ENCODE results near the gene G6PC1.
"Not testable (repeated sequence)": the region's sequence is repeated elsewhere in the genome, so short reads cannot be mapped to it uniquely, and the experiment has no call there.

The G6PC1 gene

DNA sequence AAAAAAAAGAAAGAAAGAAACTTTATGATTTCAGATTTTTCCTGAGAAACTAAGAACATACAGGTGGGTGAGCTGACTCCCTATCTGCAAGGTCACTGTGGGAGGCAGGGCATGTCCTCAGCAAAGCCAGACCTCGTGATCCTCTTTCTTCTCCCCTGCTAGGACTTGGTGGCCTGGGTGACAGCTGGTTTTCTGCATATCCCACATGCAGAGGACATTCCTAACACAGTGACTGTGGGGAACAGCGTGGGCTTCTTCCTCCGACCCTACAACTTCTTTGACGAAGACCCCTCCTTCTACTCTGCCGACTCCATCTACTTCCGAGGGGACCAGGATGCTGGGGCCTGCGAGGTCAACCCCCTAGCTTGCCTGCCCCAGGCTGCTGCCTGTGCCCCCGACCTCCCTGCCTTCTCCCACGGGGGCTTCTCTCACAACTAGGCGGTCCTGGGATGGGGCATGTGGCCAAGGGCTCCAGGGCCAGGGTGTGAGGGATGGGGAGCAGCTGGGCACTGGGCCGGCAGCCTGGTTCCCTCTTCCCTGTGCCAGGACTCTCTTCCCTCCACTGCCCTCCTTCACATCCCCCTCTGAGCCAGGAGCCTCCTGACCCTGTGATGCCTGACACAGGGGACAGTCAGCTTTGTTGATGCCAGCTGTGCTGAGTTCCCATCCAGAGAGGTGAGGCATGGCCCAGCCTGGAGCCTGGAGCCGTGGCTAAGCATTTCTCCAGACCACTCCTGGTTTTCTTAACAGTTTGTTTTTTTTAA is 26.5 kb upstream of the G6PC1 start:
- not testable (repeated sequence) for DNase-seq (ENCODE audit: low read depth)

DNA sequence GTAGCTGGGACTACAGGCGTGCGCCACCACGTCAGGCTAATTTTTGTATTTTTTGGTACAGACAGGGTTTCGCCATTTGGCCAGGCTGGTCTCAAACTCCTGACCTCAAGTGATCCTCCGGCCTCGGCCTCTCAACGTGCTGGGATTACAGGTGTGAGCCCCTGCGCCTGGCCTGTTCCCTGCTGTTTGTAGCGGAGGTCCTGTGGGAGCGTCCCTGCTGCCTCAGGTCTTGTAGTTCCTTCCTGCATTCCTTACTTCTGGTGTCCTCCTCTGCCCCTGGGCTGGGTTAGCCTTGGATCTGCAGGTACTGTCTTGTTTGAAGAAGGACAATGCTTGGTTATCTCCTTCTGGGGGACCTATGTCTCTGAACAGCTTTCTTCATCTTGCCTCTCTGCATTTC is 23.6 kb upstream of the G6PC1 start:
- no peak for DNase-seq (ENCODE audit: low read depth)

DNA sequence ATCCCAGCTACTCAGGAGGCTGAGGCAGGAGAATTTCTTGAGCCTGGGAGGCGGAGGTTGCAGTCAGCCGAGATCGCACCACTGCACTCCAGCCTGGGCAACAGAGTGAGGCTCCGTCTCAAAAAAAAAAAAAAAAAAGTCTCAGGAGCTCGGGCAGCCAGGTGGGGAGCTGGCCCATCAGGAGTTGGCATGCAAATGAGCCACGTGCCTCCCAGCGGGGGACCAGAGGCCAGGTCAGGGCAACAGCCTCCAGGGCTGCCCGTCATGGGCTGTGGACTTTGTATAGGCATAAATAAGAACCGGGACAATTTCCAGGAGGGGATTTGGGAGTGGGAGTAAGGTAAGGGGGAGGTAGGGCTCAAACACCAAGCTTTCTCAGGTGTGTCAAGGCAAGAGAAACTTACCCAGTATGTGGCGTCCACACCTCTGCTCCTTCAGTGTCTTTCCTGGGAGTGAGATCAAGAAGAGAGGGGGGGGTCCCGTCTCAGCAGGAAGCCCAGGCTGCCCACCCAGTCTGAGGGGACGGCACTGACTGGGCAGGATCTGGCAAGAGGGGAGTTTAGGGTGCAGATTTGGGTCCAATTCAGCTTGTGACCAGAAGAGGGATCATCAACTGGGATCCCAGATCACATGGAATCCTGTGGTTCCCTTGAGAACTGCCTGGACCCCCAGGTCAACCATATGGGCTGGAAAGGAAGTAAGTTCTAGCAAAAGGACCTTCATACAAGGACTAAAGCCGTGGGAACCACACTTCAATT is 22.3 kb upstream of the G6PC1 start:
- DNase-seq (ENCODE audit: low read depth): no peak

DNA sequence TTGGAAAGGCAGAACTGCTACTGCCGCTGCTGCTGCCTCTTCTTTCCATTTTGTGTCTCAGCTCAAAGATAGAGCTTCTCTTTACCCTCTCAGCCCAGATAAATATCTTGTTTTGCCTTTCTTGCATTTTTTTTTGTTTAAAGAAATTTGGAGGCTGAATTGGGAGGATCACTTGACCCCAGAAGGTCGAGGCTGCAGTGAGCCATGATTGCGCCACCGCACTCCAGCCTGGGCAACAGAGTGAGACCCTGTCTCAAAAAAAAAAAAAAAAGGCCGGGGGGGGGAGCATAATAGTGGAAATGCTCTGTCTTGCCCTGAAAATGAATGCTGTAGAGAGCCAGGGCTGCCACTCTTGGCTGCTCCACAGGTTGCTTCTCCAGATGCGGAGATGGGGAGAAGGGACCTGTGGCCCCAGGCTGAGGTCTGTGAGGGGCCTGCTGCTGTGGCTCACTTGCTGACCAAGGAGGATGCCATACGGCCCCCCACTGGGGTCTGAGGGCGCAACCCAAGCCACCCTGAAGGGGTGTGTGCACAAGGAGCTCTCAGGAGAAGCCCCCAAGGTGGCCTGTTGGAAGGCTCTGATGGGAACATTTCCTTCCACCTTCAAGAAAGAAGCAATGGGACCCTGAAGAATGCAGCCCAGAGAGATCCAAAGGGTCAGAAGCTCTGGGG is 21.5 kb upstream of the G6PC1 start:
- no peak for DNase-seq (ENCODE audit: low read depth)

DNA sequence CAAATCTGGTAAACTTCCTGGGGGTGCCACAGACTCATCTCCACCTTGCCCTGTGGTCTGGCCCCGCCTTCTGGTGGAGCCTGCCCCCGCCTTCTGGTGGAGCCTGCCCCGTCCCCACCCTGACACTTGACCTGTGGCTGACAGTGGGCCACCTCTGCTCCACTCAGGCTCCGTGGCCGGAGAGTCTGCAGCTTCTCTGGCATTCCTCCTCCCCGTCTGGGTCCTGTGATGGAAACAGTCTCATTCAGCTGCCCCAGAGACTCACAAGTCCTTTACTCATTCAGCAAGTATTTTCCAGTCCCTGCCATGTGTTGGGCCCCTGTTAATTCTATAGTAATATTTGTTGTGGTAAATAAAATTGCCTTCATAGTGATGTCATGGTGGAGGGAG is 21.0 kb upstream of the G6PC1 start:
- no peak for DNase-seq (ENCODE audit: low read depth)

DNA sequence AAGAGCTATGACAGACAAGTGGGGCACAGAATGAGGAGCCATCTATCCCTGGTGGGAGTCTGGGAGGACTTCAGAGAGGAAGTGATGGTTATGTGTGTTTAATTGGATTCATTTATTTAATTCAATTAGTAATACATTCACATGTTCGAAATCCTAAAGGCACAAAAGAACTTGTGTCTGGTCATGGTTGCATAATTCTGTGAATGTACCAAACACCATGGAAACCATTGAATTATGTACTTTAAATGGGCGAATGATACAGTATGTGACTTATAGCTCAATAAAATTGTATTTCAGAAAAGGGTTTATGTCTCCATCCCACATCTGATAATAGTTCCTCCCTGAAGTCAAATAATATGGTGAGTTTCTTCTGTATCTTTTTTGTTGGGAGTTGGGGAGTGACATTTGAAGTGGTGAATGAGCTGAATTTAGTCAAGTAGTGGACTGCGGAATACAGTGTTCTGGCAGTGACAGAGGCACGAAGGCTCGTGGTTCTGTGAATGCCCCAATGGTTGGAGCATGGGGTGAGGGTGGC is 19.8 kb upstream of the G6PC1 start:
- no peak for DNase-seq (ENCODE audit: low read depth)

DNA sequence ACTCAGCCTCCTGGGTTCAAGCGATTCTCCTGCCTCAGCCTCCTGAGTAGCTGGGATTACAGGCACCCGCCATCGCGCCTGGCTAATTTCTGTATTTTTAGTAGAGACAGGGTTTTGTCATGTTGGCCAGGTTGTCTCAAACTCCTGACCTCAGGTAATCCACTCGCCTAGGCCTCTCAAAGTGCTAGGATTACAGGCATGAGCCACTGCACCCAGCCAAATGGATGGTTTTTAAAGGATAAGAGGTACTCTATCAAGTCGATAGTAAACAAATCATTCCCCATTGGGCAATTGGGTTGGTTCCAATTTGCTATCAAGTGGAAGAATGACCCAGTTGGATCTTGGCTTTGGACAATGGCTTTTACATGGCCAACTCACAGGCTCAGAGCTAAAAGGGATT is 18.9 kb upstream of the G6PC1 start:
- not testable (repeated sequence) for DNase-seq (ENCODE audit: low read depth)

DNA sequence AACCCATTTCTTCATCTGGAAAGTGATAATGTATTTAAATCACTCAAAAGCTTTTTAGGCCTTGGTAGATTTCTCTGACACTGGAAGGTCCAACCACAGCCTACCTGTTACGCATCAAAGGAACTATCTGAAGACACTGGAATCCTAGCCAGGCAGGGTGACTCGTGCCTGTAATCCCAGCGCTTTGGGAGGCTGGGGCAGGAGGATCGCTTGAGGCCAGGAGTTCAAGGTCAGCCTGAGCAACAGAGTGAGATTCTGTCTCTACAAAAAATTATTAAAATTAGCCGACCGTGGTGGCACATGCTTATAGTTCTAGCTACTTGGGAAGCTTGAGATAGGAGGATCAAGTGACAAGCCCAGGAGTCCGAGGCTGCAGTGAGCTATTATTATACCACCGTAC is 18.4 kb upstream of the G6PC1 start:
- no peak for DNase-seq (ENCODE audit: low read depth)

DNA sequence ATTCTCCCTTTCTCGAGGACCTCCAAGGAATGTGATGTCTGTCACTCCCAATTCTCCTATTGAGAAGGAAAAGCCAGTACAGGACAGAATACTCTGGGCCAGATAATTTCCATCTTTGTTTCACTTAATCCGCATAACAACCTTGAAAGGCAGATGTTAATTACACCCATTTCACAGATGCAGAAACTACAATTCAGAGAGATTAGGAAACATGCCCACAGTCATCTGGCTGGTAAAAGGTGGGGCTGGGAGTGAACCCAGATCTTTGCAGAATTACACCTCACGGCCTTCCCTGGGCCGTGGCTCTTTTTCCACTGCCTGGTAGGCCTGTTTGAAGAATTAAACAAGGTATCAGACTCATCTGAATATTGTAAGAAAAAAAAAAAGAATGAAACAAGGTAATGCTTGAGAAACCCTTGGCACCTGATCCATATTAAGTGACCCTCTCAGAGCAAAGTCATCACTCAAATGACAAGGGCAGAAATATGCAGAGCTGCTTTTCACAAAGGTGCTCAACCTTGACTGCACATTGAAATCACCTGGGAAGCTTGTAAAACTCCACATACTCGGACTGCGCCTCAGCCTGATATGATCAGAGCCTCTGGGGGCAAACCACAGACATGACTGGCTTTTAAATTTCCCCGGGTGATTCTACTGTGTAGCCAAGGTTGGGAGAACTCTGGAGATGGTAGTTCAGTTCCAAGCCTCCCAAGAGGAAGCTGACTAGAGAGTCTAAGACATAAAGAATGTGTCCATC is 16.6 kb upstream of the G6PC1 start:
- DNase-seq (ENCODE audit: low read depth): no peak

DNA sequence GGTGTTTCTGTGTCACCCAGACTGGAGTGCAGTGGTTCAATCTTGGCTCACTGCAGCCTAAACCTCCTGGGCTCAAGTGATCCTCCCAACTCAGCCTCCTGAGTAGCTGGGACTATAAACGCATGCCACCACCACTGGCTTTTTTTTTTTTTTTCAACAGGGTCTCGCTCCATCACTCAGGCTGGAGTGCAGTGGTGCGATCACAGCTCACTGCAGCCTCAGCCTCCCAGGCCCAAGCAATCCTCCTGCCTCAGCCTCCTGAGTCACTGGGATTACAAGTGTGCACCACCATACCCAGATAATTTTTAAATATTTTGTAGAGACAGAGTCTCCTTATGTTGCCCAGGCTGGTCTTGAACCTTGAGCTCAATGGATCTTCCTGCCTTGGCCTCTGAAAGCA is 14.8 kb upstream of the G6PC1 start:
- DNase-seq (ENCODE audit: low read depth): not testable (repeated sequence)

DNA sequence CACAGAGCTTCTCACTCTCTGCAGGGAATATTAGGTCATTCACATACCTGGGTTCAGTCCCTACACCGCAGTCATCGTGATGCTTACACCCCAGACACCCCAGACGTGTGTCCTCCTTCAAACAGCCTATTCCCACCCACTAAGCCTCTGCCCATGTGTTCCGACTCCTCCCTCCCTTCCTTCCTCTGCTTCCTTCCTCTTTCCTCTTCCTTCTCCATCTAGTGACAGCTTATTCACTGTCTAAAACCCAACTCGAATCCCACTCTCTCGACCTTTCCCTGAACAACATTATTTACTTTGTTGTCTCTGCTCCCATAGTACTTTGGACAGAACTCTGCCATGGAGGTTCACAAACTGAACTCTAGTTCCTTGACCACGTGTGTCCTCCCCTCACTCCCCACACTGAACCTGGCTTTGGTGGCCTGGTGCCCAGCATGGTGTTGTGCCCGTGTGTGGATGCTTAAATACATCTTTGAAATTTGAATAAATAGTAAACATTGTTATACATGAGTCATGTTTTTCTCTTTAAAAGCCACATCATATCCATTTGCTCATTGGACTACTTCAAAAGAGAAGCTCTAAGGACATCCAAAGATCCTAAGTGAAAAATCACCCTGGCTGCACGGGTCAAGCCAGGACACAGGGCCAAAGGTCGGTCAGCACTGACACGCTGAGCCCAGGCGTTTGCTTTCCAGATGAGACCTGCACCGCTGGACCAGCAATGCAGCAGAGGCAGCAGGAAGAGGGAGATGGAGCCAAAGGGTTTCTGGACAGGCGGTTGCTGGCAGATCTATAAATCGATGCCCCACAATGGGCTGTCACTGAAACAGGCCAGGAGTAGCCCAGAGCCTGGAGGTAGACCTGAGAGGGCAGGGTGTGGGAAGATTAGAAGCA is 14.1 kb upstream of the G6PC1 start:
- no peak for DNase-seq (ENCODE audit: low read depth)

DNA sequence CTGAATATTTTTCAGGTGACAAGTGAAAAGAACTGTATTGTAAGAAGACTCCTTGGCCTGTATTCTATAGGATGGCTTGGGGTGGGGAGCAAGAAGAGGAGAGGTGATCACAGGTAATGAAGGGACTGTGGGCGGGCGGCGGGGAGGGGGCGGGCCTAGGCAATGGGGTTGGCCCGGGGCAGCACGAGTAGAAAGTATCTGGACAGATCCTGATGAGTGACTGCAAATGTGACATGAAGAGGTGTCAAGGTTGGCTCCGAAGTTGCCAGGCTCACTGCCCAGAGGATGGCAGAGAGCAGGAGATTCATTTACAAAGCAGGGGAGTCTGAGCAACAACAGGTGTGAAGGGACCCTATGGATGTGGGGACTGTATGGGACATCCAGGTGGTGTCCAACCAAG is 10.8 kb upstream of the G6PC1 start:
- DNase-seq (ENCODE audit: low read depth): no peak

DNA sequence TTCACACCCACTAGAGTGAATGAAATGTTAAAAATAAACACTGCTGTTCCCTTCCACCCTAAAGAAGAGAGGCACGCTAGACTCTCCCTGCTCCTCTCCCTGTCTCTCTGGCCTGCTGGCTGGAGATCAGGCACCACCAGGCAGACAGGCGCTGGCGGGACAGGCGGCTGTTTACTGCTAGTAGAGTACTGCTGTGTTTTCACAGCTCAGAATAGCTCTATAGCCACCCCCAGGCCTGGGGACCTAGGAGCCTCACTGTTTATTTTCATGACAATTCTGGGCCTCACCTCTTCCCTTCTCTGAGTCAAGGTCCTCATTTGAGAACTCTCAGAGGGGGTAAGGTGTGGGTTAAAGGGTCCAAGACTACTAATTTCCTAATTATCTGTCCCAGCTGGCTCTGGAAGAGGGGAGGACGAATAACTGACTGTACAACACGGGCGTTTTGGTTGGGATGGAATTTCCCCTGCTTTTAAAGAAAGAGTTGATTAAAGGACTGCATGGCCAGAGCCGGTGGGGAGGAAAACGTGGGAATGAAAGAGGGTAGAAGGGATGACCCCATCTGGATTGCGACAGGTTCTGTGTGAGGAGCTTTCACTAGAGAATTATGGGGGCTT is 9.0 kb upstream of the G6PC1 start:
- no peak for DNase-seq (ENCODE audit: low read depth)

DNA sequence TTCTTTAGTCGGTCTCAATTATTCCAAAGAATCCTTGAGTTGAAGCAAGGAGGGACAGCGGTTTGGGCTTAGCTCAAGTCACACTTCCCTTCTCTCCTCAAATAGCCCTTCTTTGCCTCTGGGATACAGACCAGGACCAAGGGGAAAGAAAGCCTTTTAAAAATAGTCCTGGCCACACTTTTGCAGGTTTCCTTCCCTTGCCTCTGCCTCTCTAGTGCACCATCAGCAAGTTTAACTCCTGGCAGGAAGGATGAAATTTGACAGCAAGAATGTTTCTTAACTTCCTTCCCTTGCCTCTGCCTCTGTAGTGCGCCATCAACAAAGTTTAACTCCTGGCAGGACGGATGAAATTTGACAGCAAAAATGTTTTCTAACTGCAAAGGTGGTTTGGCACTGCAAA is 7.2 kb upstream of the G6PC1 start:
- DNase-seq (ENCODE audit: low read depth): no peak

DNA sequence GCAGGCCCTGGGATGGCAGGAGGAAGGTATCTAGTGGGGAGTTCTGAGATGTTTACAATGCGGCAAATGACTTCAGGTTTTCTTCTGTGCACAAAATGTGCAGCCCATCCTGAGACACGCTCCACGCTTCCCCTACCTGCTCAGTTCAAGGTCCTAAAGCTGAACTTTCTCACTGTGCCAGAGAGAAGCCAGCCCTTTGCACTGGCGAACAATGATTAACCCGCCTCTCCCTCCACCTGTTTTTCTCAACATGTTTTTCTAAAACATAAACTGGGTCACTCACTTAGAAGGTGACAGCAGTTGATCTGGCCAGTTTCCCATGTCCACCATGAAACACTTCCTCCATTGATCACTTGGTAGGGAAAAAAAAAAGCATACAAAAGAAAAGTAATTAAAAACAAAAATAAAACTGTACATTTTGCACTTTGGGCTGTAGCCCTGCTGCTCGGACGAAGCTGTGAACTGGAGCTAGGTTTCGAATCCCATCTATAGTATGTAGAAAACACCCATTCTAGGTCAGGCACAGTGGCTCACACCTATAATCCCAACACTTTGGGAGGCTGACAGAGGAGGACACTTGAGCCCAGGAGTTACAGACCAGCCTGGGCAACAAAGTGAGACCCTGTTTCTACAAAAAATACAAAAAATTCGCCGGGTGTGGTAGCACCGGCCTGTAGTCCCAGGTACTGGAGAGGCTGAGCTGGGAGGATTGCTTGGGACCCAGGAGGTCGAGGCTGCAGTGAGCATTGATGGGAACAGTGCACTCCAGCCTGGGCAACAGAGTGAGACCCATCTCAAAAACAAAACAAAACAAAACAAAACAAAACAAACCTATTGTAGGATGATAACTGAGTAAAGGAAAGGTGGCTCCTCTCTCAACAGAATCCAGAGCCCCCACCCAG is 6.1 kb upstream of the G6PC1 start:
- DNase-seq (ENCODE audit: low read depth): no peak

DNA sequence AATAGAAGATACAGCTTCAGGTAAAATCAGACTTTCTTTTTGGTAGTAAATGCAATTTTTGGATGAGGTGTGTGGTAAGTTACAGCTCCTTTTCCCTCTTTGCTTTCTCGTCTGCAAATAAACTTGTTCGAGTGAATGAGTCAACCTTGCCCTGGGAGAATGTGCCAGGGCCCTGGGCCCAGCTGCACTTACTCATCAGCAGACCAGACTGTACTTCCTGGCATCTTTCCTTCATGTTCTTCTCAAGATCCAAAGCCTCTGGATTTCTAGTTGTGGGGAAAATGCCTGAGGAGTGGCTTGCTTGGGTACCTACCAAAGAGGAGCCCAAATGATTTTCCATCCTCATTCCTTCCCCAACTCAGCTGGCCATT is 5.4 kb upstream of the G6PC1 start:
- no peak for DNase-seq (ENCODE audit: low read depth)

DNA sequence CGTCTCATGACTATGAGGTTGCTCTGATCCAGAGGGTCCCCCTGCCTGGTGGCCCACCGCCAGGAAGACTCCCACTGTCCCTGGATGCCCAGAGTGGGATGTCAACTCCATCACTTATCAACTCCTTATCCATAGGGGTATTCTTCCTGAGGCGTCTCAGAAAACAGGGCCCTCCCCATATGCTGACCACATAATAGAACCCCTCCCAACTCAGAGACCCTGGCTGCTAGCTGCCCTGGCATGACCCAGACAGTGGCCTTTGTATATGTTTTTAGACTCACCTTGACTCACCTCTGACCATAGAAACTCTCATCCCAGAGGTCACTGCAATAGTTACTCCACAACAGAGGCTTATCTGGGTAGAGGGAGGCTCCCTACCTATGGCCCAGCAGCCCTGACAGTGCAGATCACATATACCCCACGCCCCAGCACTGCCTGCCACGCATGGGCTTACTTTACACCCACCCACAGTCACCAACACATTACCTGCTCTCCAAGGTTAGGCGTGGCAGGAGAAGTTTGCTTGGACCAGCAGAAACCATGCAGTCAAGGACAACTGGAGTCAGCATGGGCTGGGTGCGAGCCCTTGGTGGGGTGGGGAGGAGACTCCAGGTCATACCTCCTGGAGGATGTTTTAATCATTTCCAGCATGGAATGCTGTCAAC is 2.3 kb upstream of the G6PC1 start:
- no peak for DNase-seq (ENCODE audit: low read depth)

DNA sequence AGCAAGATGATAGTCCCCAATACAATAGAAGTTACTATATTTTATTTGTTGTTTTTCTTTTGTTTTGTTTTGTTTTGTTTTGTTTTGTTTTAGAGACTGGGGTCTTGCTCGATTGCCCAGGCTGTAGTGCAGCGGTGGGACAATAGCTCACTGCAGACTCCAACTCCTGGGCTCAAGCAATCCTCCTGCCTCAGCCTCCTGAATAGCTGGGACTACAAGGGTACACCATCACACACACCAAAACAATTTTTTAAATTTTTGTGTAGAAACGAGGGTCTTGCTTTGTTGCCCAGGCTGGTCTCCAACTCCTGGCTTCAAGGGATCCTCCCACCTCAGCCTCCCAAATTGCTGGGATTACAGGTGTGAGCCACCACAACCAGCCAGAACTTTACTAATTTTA is 618 bp upstream of the G6PC1 start:
- DNase-seq (ENCODE audit: low read depth): not testable (repeated sequence)
